CD4-positive, alpha-beta memory T cell (primary cell): ENCODE data around the gene EP300. TPM values are rescaled to one million over a fixed set of nuclear protein-coding genes. Genes with fewer than 3 reads are reported as not detected.
A peak's percentile ranks its signal among the peaks of the same experiment; 100 is the strongest.
"Not testable (repeated sequence)": the region's sequence is repeated elsewhere in the genome, so short reads cannot be mapped to it uniquely, and the experiment has no call there.

Experiments used
- CTCF ChIA-PET: fragments of 350-600 bp; sonication (Branson Sonifier 250); formaldehyde crosslinking; loops from one replicate; lab custom pipeline; 2021; ENCODE audit warnings: inconsistent platforms; ENCODE audit not compliant: partially characterized antibody; lab: Charles Lee
- POLR2A ChIA-PET: fragments of 350-600 bp; sonication (Branson Sonifier 250); formaldehyde crosslinking; loops from one replicate; lab custom pipeline; 2021; ENCODE audit not compliant: partially characterized antibody; lab: Charles Lee
- DNase-seq, 5 donors: peaks; one replicate each; pipeline versions ENCODE4 v3.0.0 to v3.0.0-alpha.2; 2020 to 2022; ENCODE audit warnings: mixed read lengths in 1 of 5
- H3K27ac ChIP-seq: one replicate; pipeline ENCODE4 v1.7.0; 2013; ENCODE audit warnings: low read depth, low read length
- H3K27me3 ChIP-seq: 2 replicates; pipeline ENCODE4 v1.7.0; 2013; ENCODE audit warnings: mild to moderate bottlenecking, low read length, moderate library complexity; ENCODE audit not compliant: insufficient read depth
- H3K36me3 ChIP-seq: 2 replicates; pipeline ENCODE4 v1.7.0; 2013; ENCODE audit warnings: mild to moderate bottlenecking, low read length, moderate library complexity; ENCODE audit not compliant: insufficient read depth
- H3K4me1 ChIP-seq: 2 replicates; pipeline ENCODE4 v1.7.0; 2013; ENCODE audit warnings: mild to moderate bottlenecking, low read length, moderate library complexity; ENCODE audit not compliant: insufficient read depth
- H3K4me3 ChIP-seq, 2 donors: one replicate each; pipeline ENCODE4 v1.7.0; 2013; ENCODE audit warnings: low read length in 2 of 2, mild to moderate bottlenecking in 1 of 2
- H3K9me3 ChIP-seq, 2 donors: one replicate each; pipeline ENCODE4 v1.7.0; 2013; ENCODE audit warnings: low read length in 2 of 2, control low read depth in 1 of 2; ENCODE audit not compliant: control insufficient read depth in 1 of 2
- H3K27ac Mint-ChIP-seq, 7 donors: one replicate each; pipeline ENCODE4 v1.8.0; 2020 to 2021; ENCODE audit warnings: mixed read lengths in 7 of 7, mild to moderate bottlenecking in 6 of 7, inconsistent platforms in 3 of 7, moderate library complexity in 3 of 7
- H3K27me3 Mint-ChIP-seq, 2 donors: one replicate each; pipeline ENCODE4 v1.8.0; 2020 to 2021; ENCODE audit warnings: mixed read lengths in 2 of 2
- H3K36me3 Mint-ChIP-seq, 2 donors: one replicate each; pipeline ENCODE4 v1.8.0; 2020 to 2021; ENCODE audit warnings: mixed read lengths in 2 of 2, inconsistent platforms in 1 of 2, mild to moderate bottlenecking in 1 of 2
- H3K4me1 Mint-ChIP-seq, 4 donors: one replicate each; pipeline ENCODE4 v1.8.0; 2020 to 2021; ENCODE audit warnings: mixed read lengths in 4 of 4, mild to moderate bottlenecking in 1 of 4
- H3K4me3 Mint-ChIP-seq, 8 donors: one replicate each; pipeline ENCODE4 v1.8.0; 2020 to 2021; ENCODE audit warnings: mixed read lengths in 8 of 8, mild to moderate bottlenecking in 7 of 8, moderate library complexity in 6 of 8, inconsistent platforms in 3 of 8
- H3K9me3 Mint-ChIP-seq, 8 donors: one replicate each; pipeline ENCODE4 v1.8.0; 2020 to 2021; ENCODE audit warnings: mixed read lengths in 8 of 8, mild to moderate bottlenecking in 5 of 8, inconsistent platforms in 3 of 8, moderate library complexity in 1 of 8
- intact Hi-C: fragments of 100-400 bp; cut with micrococcal nuclease; formaldehyde crosslinking; loops from one replicate; pipeline ENCODE4 v1.15.1; 2023
- polyA plus RNA-seq, 2 donors: library from polyadenylated mRNA; unstranded; fragments of 300-500 nt; fragmentation: Illumina TruSeq; gene quantifications; one replicate each; pipeline ENCODE4 v1.2.3, GENCODE V29; 2021
- total RNA-seq, 2 experiments: library from RNA; stranded (reverse); gene quantifications; one replicate each; pipeline ENCODE4 v1.2.3, GENCODE V29; 2021

Gene EP300
- total and polyA plus RNA-seq, 4 experiments from 2014 or later, result 3.5 to 125 (median 66.7) TPM

DNA sequence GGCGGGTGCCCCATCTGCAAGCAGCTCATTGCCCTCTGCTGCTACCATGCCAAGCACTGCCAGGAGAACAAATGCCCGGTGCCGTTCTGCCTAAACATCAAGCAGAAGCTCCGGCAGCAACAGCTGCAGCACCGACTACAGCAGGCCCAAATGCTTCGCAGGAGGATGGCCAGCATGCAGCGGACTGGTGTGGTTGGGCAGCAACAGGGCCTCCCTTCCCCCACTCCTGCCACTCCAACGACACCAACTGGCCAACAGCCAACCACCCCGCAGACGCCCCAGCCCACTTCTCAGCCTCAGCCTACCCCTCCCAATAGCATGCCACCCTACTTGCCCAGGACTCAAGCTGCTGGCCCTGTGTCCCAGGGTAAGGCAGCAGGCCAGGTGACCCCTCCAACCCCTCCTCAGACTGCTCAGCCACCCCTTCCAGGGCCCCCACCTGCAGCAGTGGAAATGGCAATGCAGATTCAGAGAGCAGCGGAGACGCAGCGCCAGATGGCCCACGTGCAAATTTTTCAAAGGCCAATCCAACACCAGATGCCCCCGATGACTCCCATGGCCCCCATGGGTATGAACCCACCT lies 84.7 kb downstream of the EP300 start:
- H3K36me3 ChIP-seq, result peaks cover 69% of the 10 kb centered on the region
- Mint-ChIP-seq H3K36me3 (peaks cover 53 to 67% of the 10 kb centered on the region in 2 donors), H3K4me1 (peaks cover 0 to 5% (median 3%) of the 10 kb centered on the region in 4 donors), H3K27ac (peak overlapping the region in 1 of 7 donors; percentile 57), H3K4me3 (no peak overlapping the region), H3K27me3 (no peaks in the 10 kb centered on the region), H3K9me3 (no peaks in the 10 kb centered on the region)
- no peak for DNase-seq
- CTCF ChIA-PET, result no interaction called here
- no peaks in the 10 kb centered on the region for H3K9me3 ChIP-seq
- no peaks in the 10 kb centered on the region for H3K4me1 ChIP-seq
- no peak overlapping the region for H3K4me3 ChIP-seq
- H3K27me3 ChIP-seq, result no peaks in the 10 kb centered on the region
- intact Hi-C loops, result no loop called here
- POLR2A ChIA-PET, result no interaction called here
- no peak overlapping the region for H3K27ac ChIP-seq

DNA sequence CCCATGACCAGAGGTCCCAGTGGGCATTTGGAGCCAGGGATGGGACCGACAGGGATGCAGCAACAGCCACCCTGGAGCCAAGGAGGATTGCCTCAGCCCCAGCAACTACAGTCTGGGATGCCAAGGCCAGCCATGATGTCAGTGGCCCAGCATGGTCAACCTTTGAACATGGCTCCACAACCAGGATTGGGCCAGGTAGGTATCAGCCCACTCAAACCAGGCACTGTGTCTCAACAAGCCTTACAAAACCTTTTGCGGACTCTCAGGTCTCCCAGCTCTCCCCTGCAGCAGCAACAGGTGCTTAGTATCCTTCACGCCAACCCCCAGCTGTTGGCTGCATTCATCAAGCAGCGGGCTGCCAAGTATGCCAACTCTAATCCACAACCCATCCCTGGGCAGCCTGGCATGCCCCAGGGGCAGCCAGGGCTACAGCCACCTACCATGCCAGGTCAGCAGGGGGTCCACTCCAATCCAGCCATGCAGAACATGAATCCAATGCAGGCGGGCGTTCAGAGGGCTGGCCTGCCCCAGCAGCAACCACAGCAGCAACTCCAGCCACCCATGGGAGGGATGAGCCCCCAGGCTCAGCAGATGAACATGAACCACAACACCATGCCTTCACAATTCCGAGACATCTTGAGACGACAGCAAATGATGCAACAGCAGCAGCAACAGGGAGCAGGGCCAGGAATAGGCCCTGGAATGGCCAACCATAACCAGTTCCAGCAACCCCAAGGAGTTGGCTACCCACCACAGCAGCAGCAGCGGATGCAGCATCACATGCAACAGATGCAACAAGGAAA lies 85.4 kb downstream of the EP300 start:
- H3K4me3 Mint-ChIP-seq, result no peak overlapping the region
- H3K4me1 ChIP-seq, result no peaks in the 10 kb centered on the region
- H3K4me1 Mint-ChIP-seq, result peaks cover 0 to 5% (median 3%) of the 10 kb centered on the region in 4 donors
- H3K36me3 Mint-ChIP-seq, result peaks cover 48 to 60% of the 10 kb centered on the region in 2 donors
- no peaks in the 10 kb centered on the region for H3K9me3 ChIP-seq
- no peaks in the 10 kb centered on the region for H3K9me3 Mint-ChIP-seq
- no peak for DNase-seq
- intact Hi-C loops, result no loop called here
- H3K36me3 ChIP-seq, result peaks cover 62% of the 10 kb centered on the region
- POLR2A ChIA-PET, result no interaction called here
- no peaks in the 10 kb centered on the region for H3K27me3 Mint-ChIP-seq
- peak overlapping the region in 1 of 7 donors; percentile 42 for H3K27ac Mint-ChIP-seq
- CTCF ChIA-PET, result no interaction called here
- no peak overlapping the region for H3K27ac ChIP-seq
- H3K27me3 ChIP-seq, result no peaks in the 10 kb centered on the region
- no peak overlapping the region for H3K4me3 ChIP-seq

DNA sequence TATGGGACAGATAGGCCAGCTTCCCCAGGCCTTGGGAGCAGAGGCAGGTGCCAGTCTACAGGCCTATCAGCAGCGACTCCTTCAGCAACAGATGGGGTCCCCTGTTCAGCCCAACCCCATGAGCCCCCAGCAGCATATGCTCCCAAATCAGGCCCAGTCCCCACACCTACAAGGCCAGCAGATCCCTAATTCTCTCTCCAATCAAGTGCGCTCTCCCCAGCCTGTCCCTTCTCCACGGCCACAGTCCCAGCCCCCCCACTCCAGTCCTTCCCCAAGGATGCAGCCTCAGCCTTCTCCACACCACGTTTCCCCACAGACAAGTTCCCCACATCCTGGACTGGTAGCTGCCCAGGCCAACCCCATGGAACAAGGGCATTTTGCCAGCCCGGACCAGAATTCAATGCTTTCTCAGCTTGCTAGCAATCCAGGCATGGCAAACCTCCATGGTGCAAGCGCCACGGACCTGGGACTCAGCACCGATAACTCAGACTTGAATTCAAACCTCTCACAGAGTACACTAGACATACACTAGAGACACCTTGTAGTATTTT lies 86.1 kb downstream of the EP300 start:
- H3K36me3 ChIP-seq, result peaks cover 55% of the 10 kb centered on the region
- Mint-ChIP-seq H3K36me3 (peaks cover 41 to 53% of the 10 kb centered on the region in 2 donors), H3K27ac (peak overlapping the region in 3 of 7 donors; percentile 16 to 70 (median 42)), H3K27me3 (no peaks in the 10 kb centered on the region), H3K9me3 (no peaks in the 10 kb centered on the region), H3K4me1 (peaks cover 0 to 5% (median 3%) of the 10 kb centered on the region in 4 donors), H3K4me3 (no peak overlapping the region)
- no peak overlapping the region for H3K4me3 ChIP-seq
- ChIA-PET POLR2A (interaction anchor here (0.7 kb wide), 1 partner anchor 55 kb away, joined by 3 read pairs; no protein-coding TSS in a partner anchor), CTCF (no interaction called here)
- no peak for DNase-seq
- H3K27me3 ChIP-seq, result no peaks in the 10 kb centered on the region
- H3K27ac ChIP-seq, result no peak overlapping the region
- H3K9me3 ChIP-seq, result no peaks in the 10 kb centered on the region
- intact Hi-C loops, result no loop called here
- no peaks in the 10 kb centered on the region for H3K4me1 ChIP-seq

DNA sequence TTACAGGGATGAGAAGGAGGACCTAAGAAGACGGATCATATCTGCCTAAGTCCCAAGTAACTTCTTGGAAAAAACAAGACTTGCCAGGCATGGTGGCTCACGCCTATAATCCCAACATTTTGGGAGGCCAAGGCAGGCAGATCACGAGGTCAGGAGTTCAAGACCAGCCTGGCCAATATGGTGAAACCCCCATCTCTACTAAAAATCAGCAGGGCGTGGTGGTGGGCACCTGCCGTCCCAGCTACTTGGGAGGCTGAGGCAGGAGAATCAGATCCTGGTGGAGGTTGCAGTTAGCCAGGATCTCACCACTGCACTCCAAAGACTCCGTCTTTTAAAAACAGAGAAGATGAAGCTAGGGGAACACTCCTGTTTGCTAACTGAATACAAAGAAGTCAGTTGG lies 88.0 kb downstream of the EP300 start:
- H3K4me1 Mint-ChIP-seq, H3K4me3 ChIP-seq, H3K27ac ChIP-seq, H3K9me3 Mint-ChIP-seq, H3K4me3 Mint-ChIP-seq, DNase-seq, H3K27me3 Mint-ChIP-seq, intact Hi-C loops, H3K27me3 ChIP-seq, H3K9me3 ChIP-seq, H3K4me1 ChIP-seq: not testable (repeated sequence)
- peaks cover 37% of the 10 kb centered on the region for H3K36me3 ChIP-seq
- ChIA-PET POLR2A (interaction anchor here (1.4 kb wide), 1 partner anchor 17 kb away, joined by 3 read pairs; no protein-coding TSS in a partner anchor), CTCF (interaction anchor here (2.0 kb wide), 1 partner anchor 57 kb away, joined by 6 read pairs; no protein-coding TSS in a partner anchor)
- Mint-ChIP-seq H3K27ac (peak overlapping the region in 3 of 7 donors; percentile 49 to 80 (median 70)), H3K36me3 (peaks cover 32 to 37% of the 10 kb centered on the region in 2 donors)

DNA sequence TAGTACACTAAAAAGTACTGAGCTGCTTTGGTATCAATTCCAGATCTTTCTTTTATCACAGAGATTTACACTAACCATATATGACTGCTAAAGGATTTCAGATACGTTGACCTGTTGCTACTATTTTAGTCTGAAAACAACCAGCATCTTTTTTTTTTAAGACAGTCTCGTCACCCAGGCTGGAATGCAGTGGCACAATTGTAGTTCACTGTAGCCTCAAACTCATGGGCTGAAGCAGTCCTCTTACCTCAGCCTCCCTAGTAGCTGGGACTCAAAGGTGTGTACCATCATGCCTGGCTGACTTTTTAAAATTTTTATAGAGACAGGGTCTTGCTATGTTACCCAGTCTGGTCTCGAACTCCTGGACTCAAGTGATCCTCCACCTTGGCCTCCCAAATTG lies 88.5 kb downstream of the EP300 start:
- Histone ChIP-seq H3K36me3 (peaks cover 31% of the 10 kb centered on the region), H3K27ac (no peak overlapping the region), H3K9me3 (no peaks in the 10 kb centered on the region), H3K4me3 (no peak overlapping the region), H3K4me1 (no peaks in the 10 kb centered on the region), H3K27me3 (no peaks in the 10 kb centered on the region)
- H3K27ac Mint-ChIP-seq, result no peak overlapping the region
- no peaks in the 10 kb centered on the region for H3K9me3 Mint-ChIP-seq
- peaks cover 27 to 31% of the 10 kb centered on the region in 2 donors for H3K36me3 Mint-ChIP-seq
- intact Hi-C loops, result no loop called here
- H3K4me3 Mint-ChIP-seq, result no peak overlapping the region
- POLR2A ChIA-PET, result interaction anchor here (1.4 kb wide), 2 partner anchors 14 to 17 kb away, joined by 3 read pairs; no protein-coding TSS in a partner anchor
- H3K27me3 Mint-ChIP-seq, result no peaks in the 10 kb centered on the region
- peaks cover 0 to 5% (median under 1%) of the 10 kb centered on the region in 4 donors for H3K4me1 Mint-ChIP-seq
- no peak for DNase-seq
- CTCF ChIA-PET, result interaction anchor here (0.7 to 2.0 kb wide), 2 partner anchors 56 to 258 kb away, joined by 3 to 6 read pairs; no protein-coding TSS in a partner anchor

DNA sequence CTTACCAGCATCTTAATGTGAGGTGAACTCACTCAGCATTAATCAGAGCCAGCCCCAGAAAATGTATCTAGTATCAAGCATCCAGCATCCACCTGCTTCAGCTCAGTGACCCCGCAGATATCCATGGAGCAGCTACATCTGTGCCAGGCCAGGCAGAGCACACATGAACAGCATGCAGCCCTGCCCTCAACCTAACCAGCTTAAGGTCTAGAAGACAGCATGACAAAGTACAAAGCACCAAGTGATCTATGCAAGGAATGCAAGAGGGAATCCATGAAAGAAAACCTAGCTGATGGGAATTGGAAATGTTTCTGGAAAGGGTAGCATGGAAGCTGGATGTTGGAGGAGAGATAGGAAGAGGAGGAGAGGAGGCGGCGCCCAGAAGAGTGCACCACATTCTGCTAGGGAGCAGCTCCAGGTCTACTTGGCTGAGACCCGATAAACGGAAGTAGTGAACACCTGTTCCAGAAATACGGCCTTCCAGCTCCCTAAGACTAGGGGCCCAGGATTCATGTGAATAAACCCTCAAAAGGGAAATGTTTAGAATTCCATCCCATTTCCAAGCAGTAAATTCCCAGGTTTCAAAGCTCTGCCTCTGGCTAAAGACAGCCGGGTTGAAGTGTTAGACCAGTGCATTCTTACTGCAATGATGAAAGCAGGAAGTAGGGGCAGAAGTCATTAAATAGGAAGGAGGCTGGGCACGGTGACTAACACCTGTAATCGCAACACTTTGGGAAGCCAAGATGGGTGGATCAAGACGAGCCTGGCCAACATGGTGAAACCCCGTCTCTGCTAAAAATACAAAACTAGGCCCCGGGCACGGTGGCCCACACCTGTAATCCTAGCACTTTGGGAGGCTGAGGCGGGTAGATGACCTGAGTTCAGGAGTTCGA lies 89.2 kb downstream of the EP300 start:
- intact Hi-C loops, result no loop called here
- Mint-ChIP-seq H3K27me3 (no peaks in the 10 kb centered on the region), H3K27ac (peak overlapping the region in 2 of 7 donors; percentile 15 to 30), H3K9me3 (no peaks in the 10 kb centered on the region), H3K4me3 (no peak overlapping the region), H3K36me3 (peaks cover 23 to 25% of the 10 kb centered on the region in 2 donors), H3K4me1 (peaks cover 0 to 5% (median under 1%) of the 10 kb centered on the region in 4 donors)
- no peak overlapping the region for H3K27ac ChIP-seq
- peaks cover 25% of the 10 kb centered on the region for H3K36me3 ChIP-seq
- no peaks in the 10 kb centered on the region for H3K4me1 ChIP-seq
- no peaks in the 10 kb centered on the region for H3K27me3 ChIP-seq
- no peak for DNase-seq
- POLR2A ChIA-PET, result interaction anchor here (1.4 kb wide), 2 partner anchors 13 to 16 kb away, joined by 3 read pairs; no protein-coding TSS in a partner anchor
- H3K9me3 ChIP-seq, result no peaks in the 10 kb centered on the region
- CTCF ChIA-PET, result interaction anchor here (0.7 to 2.0 kb wide), 3 partner anchors 11 to 259 kb away, joined by 3 to 6 read pairs (median 4); no protein-coding TSS in a partner anchor
- H3K4me3 ChIP-seq, result no peak overlapping the region
